Left forelimb (tissue), 1 donor: ENCODE data around the gene COQ3.

ENCODE experiments used
- DNase-seq: peaks from one replicate; pipeline ENCODE4 v3.0.0-alpha.2; 2018; ENCODE audit warnings: low spot score

Gene COQ3

GRCh38 chr6:99333068-99333467 is 60.9 kb downstream of the COQ3 start:
- no peak for DNase-seq

- no peak for DNase-seq
Measured at GRCh38 chr6:99331531-99331930, 62.5 kb downstream of the COQ3 start.

GRCh38 chr6:99330159-99330558 is 63.8 kb downstream of the COQ3 start:
- DNase-seq = no peak

- no peak for DNase-seq
Measured at GRCh38 chr6:99324996-99325395, 69.0 kb downstream of the COQ3 start.
